Smooth muscle cell (in vitro differentiated cells): ENCODE results near the gene CACNA1E. TPM values are rescaled to one million over a fixed set of nuclear protein-coding genes. Genes with fewer than 3 reads are reported as not detected.
A peak's percentile ranks its signal among the peaks of the same experiment; 100 is the strongest.

Experiments
- DNase-seq: peaks from one replicate; lab custom pipeline; 2025; ENCODE audit not compliant: unreplicated experiment; lab: John Stamatoyannopoulos, UW
- H2AFZ ChIP-seq: fragments of 200-600 bp; sonication (generic); 2 replicates; pipeline ENCODE4 v1.6.0; 2016; ENCODE audit warnings: antibody characterized with exemption, low read depth, mild to moderate bottlenecking
- H3F3A ChIP-seq: fragments of 200-600 bp; sonication (generic); 2 replicates; pipeline ENCODE4 v1.6.0; 2017; ENCODE audit warnings: antibody characterized with exemption, low read depth
- H3K27ac ChIP-seq: fragments of 200-600 bp; sonication (generic); 2 replicates; pipeline ENCODE4 v1.5.1; 2016; ENCODE audit warnings: low read depth, mild to moderate bottlenecking
- H3K27me3 ChIP-seq: fragments of 200-600 bp; sonication (generic); 2 replicates; pipeline ENCODE4 v1.6.1; 2016; ENCODE audit warnings: low read depth, mild to moderate bottlenecking
- H3K36me3 ChIP-seq: fragments of 200-600 bp; sonication (generic); 2 replicates; pipeline ENCODE4 v1.5.1; 2016; ENCODE audit warnings: low read depth
- H3K4me1 ChIP-seq: fragments of 200-600 bp; sonication (generic); 2 replicates; pipeline ENCODE4 v1.5.1; 2016; ENCODE audit warnings: low read depth
- H3K4me2 ChIP-seq: fragments of 200-600 bp; sonication (generic); 2 replicates; pipeline ENCODE4 v1.6.0; 2016; ENCODE audit warnings: mild to moderate bottlenecking
- H3K4me3 ChIP-seq: fragments of 200-600 bp; sonication (generic); 2 replicates; pipeline ENCODE4 v1.5.1; 2016; ENCODE audit warnings: mild to moderate bottlenecking
- H3K79me2 ChIP-seq: fragments of 200-600 bp; sonication (generic); 2 replicates; pipeline ENCODE4 v1.6.0; 2016; ENCODE audit warnings: low read depth, mild to moderate bottlenecking
- H3K9ac ChIP-seq: fragments of 200-600 bp; sonication (generic); 2 replicates; pipeline ENCODE4 v1.6.0; 2016; ENCODE audit warnings: low read depth
- H3K9me3 ChIP-seq: fragments of 200-600 bp; sonication (generic); replicated peaks from 2 replicates; pipeline ENCODE4 v1.5.1; 2016; ENCODE audit warnings: low read depth
- H4K20me1 ChIP-seq: fragments of 200-600 bp; sonication (generic); 2 replicates; pipeline ENCODE4 v1.6.0; 2016; ENCODE audit warnings: low read depth
- CTCF ChIP-seq: fragments of 200-600 bp; sonication (generic); IDR thresholded peaks from 2 replicates; pipeline ENCODE4 v1.5.1; 2017; ENCODE audit warnings: borderline replicate concordance, mild to moderate bottlenecking, antibody characterized with exemption; ENCODE audit not compliant: insufficient read depth, poor library complexity, severe bottlenecking
- WGBS: methylation state at CpG from one replicate; pipeline ENCODE4 v1.1.7; 2016; ENCODE audit warnings: low lambda C conversion rate; 5-methylcytosine and 5-hydroxymethylcytosine counted together
- polyA plus RNA-seq: library from polyadenylated mRNA; unstranded; fragments of >200 nt; fragmentation: Nextera tagmentation; extraction: Ambion mirVana; gene quantifications from 2 replicates; pipeline ENCODE4 v1.2.1, GENCODE V29; 2016
- total RNA-seq: library from RNA; depleted of rRNA; stranded (reverse); fragments of >200 nt; gene quantifications from 2 replicates; pipeline ENCODE4 v1.2.3, GENCODE V29; 2014

CACNA1E gene
- total and polyA plus RNA-seq, 2 experiments from 2014 or later: not detected

GRCh38 chr1:181769846-181770245, 286.5 kb downstream of the CACNA1E start:
- Histone ChIP-seq H2AFZ (no peak overlapping the region), H3K27ac (no peak overlapping the region), H3K9ac (no peak overlapping the region), H3K4me3 (no peak overlapping the region), H3K4me1 (no peaks in the 10 kb centered on the region), H3K9me3 (no peaks in the 10 kb centered on the region), H3K79me2 (no peaks in the 10 kb centered on the region), H3K27me3 (no peaks in the 10 kb centered on the region), H3K36me3 (no peaks in the 10 kb centered on the region), H3K4me2 (no peak overlapping the region), H3F3A (no peaks in the 10 kb centered on the region), H4K20me1 (no peaks in the 10 kb centered on the region)
- no peak for DNase-seq
- TF ChIP-seq CTCF: no peak

- H3K4me2 ChIP-seq: no peak overlapping the region
- DNase-seq: no peak
- no peaks in the 10 kb centered on the region for H3K9me3 ChIP-seq
- no peak overlapping the region for H3K27ac ChIP-seq
- H3K79me2 ChIP-seq: no peaks in the 10 kb centered on the region
- H4K20me1 ChIP-seq: no peaks in the 10 kb centered on the region
- WGBS: 20% methylated on average over 1 of the region's 1 CpG
- no peak for TF ChIP-seq CTCF
- no peak overlapping the region for H3K4me3 ChIP-seq
- H3K36me3 ChIP-seq: no peaks in the 10 kb centered on the region
- peaks cover 3% of the 10 kb centered on the region for H3K4me1 ChIP-seq
- H3F3A ChIP-seq: no peaks in the 10 kb centered on the region
- no peaks in the 10 kb centered on the region for H3K27me3 ChIP-seq
- no peak overlapping the region for H2AFZ ChIP-seq
- no peak overlapping the region for H3K9ac ChIP-seq
These were observed 289.4 kb downstream of the CACNA1E start for GRCh38 chr1:181772714-181773113.

GRCh38 chr1:181776044-181776443, 292.7 kb downstream of the CACNA1E start:
- no peak overlapping the region for H3K9ac ChIP-seq
- H3K9me3 ChIP-seq: no peaks in the 10 kb centered on the region
- no peaks in the 10 kb centered on the region for H3K36me3 ChIP-seq
- H3K4me3 ChIP-seq: no peak overlapping the region
- no peak for DNase-seq
- WGBS: 98% methylated on average over 10 of the region's 10 CpGs
- no peaks in the 10 kb centered on the region for H3F3A ChIP-seq
- no peak overlapping the region for H3K27ac ChIP-seq
- H3K79me2 ChIP-seq: no peaks in the 10 kb centered on the region
- no peak overlapping the region for H3K4me2 ChIP-seq
- H3K27me3 ChIP-seq: no peaks in the 10 kb centered on the region
- H3K4me1 ChIP-seq: peaks cover 16% of the 10 kb centered on the region
- H2AFZ ChIP-seq: no peak overlapping the region
- no peak for TF ChIP-seq CTCF
- H4K20me1 ChIP-seq: no peaks in the 10 kb centered on the region

- no peaks in the 10 kb centered on the region for H4K20me1 ChIP-seq
- no peak overlapping the region for H3K4me3 ChIP-seq
- no peak for TF ChIP-seq CTCF
- no peaks in the 10 kb centered on the region for H3F3A ChIP-seq
- no peak overlapping the region for H3K9ac ChIP-seq
- no peaks in the 10 kb centered on the region for H3K36me3 ChIP-seq
- no peaks in the 10 kb centered on the region for H3K79me2 ChIP-seq
- peak overlapping the region; percentile 78 for H3K4me2 ChIP-seq
- peaks cover 16% of the 10 kb centered on the region for H3K4me1 ChIP-seq
- peak overlapping the region; percentile 77 for H3K27ac ChIP-seq
- H2AFZ ChIP-seq: no peak overlapping the region
- WGBS: 100% methylated on average over 2 of the region's 2 CpGs
- H3K27me3 ChIP-seq: no peaks in the 10 kb centered on the region
- no peak for DNase-seq
- no peaks in the 10 kb centered on the region for H3K9me3 ChIP-seq
These were observed 294.0 kb downstream of the CACNA1E start for GRCh38 chr1:181777286-181777685.
